HEK293 (cell line): ENCODE measurements around the gene ELFN1.

Experiments
- CTCF ChIA-PET: fragments of 350-600 bp; formaldehyde crosslinking; extraction: SDS; loops from one replicate; lab custom pipeline; 2021; ENCODE audit warnings: antibody characterized with exemption; lab: Yijun Ruan, JAX
- POLR2A ChIA-PET: fragments of 300-600 bp; formaldehyde crosslinking; extraction: SDS; loops from one replicate; lab custom pipeline; 2020; ENCODE audit warnings: antibody characterized with exemption, inconsistent platforms; lab: Yijun Ruan, JAX
- H3K27ac ChIP-seq: fragments of 200-500 bp; sonication (Bioruptor generic); 2 replicates; pipeline ENCODE4 v1.5.1; 2014; ENCODE audit warnings: low read depth, low read length, control low read depth, inconsistent platforms; ENCODE audit errors: extremely low read depth
- H3K36me3 ChIP-seq, 2 experiments: fragments of 200-500 bp in 1 of 2; sonication (Bioruptor generic) in 1 of 2; 1 replicate in 1 of 2; 2 replicates in 1 of 2; pipeline ENCODE4 v1.5.1; 2014 to 2017; ENCODE audit warnings: inconsistent platforms in 2 of 2, low read length in 2 of 2; ENCODE audit not compliant: control insufficient read depth in 2 of 2, insufficient read depth in 1 of 2
- H3K4me1 ChIP-seq: fragments of 200-500 bp; sonication (Bioruptor generic); 2 replicates; pipeline ENCODE4 v1.5.1; 2014; ENCODE audit warnings: mild to moderate bottlenecking, low read length, inconsistent platforms; ENCODE audit not compliant: control insufficient read depth, insufficient read depth
- H3K4me3 ChIP-seq: 2 replicates; pipeline ENCODE4 v1.5.1; 2011; ENCODE audit warnings: low read depth, mild to moderate bottlenecking, control low read depth, low read length, moderate library complexity
- H3K9me3 ChIP-seq: fragments of 200-500 bp; sonication (Bioruptor generic); 2 replicates; pipeline ENCODE4 v1.5.1; 2014; ENCODE audit warnings: low read depth, low read length, inconsistent platforms; ENCODE audit not compliant: control insufficient read depth, insufficient read depth
- BCL11B ChIP-seq: fragments of 450-650 bp; formaldehyde crosslinking; IDR thresholded peaks from 2 replicates; pipeline ENCODE4 v1.5.1; 2016; ENCODE audit warnings: low read depth, missing biosample characterization, missing genetic modification characterization
- FEZF1 ChIP-seq: fragments of 450-650 bp; formaldehyde crosslinking; IDR thresholded peaks from 2 replicates; pipeline ENCODE4 v1.5.1; 2016; ENCODE audit warnings: missing biosample characterization, missing genetic modification characterization
- GLI2 ChIP-seq: fragments of 450-650 bp; formaldehyde crosslinking; IDR thresholded peaks from 2 replicates; pipeline ENCODE4; 2017; ENCODE audit warnings: missing biosample characterization, missing genetic modification characterization, low read depth, borderline replicate concordance
- PRDM4 ChIP-seq: fragments of 450-650 bp; formaldehyde crosslinking; IDR thresholded peaks from 2 replicates; pipeline ENCODE4 v1.5.1; 2017; ENCODE audit warnings: missing biosample characterization, missing genetic modification characterization
- TSHZ1 ChIP-seq: fragments of 450-650 bp; formaldehyde crosslinking; IDR thresholded peaks from 2 replicates; pipeline ENCODE4 v1.5.1; 2016; ENCODE audit warnings: missing biosample characterization, missing genetic modification characterization, borderline replicate concordance
- ZNF18 ChIP-seq: fragments of 450-650 bp; formaldehyde crosslinking; IDR thresholded peaks from 2 replicates; pipeline ENCODE4 v1.5.1; 2016; ENCODE audit warnings: missing biosample characterization, missing genetic modification characterization
- ZNF184 ChIP-seq: fragments of 450-650 bp; IDR thresholded peaks from 2 replicates; pipeline ENCODE4 v1.5.1; 2018; ENCODE audit warnings: missing biosample characterization, mild to moderate bottlenecking, missing genetic modification characterization
- ZNF239 ChIP-seq: fragments of 450-650 bp; formaldehyde crosslinking; IDR thresholded peaks from 2 replicates; pipeline ENCODE4 v1.5.1; 2016; ENCODE audit warnings: missing biosample characterization, missing genetic modification characterization
- ZNF292 ChIP-seq: fragments of 450-650 bp; formaldehyde crosslinking; IDR thresholded peaks from 2 replicates; pipeline ENCODE4 v1.5.1; 2016; ENCODE audit warnings: low read depth, missing biosample characterization, missing genetic modification characterization, borderline replicate concordance
- ZNF350 ChIP-seq: fragments of 450-650 bp; formaldehyde crosslinking; IDR thresholded peaks from 2 replicates; pipeline ENCODE4 v1.5.0; 2017; ENCODE audit warnings: missing biosample characterization, mild to moderate bottlenecking, missing genetic modification characterization
- ZNF423 ChIP-seq: fragments of 450-650 bp; formaldehyde crosslinking; IDR thresholded peaks from 2 replicates; pipeline ENCODE4 v1.5.1; 2016; ENCODE audit warnings: missing biosample characterization, missing genetic modification characterization
- ZNF433 ChIP-seq: fragments of 450-650 bp; formaldehyde crosslinking; IDR thresholded peaks from 2 replicates; pipeline ENCODE4 v1.5.1; 2016; ENCODE audit warnings: missing biosample characterization, missing genetic modification characterization, low read depth
- ZNF549 ChIP-seq: fragments of 450-650 bp; IDR thresholded peaks from 2 replicates; pipeline ENCODE4 v1.5.1; 2018; ENCODE audit warnings: missing biosample characterization, missing genetic modification characterization, mild to moderate bottlenecking, inconsistent platforms, moderate library complexity
- ZNF626 ChIP-seq: fragments of 450-650 bp; sonication (Bioruptor Pico); formaldehyde crosslinking; IDR thresholded peaks from 2 replicates; pipeline ENCODE4 v1.5.1; 2018; ENCODE audit warnings: missing biosample characterization, missing genetic modification characterization, inconsistent platforms
- ZNF654 ChIP-seq: fragments of 450-650 bp; formaldehyde crosslinking; IDR thresholded peaks from 2 replicates; pipeline ENCODE4 v1.5.1; 2016; ENCODE audit warnings: low read depth, missing biosample characterization, missing genetic modification characterization
- ZNF658 ChIP-seq: fragments of 450-650 bp; formaldehyde crosslinking; IDR thresholded peaks from 2 replicates; pipeline ENCODE4; 2016; ENCODE audit warnings: missing biosample characterization, missing genetic modification characterization
- ZNF664 ChIP-seq: fragments of 450-650 bp; formaldehyde crosslinking; IDR thresholded peaks from 2 replicates; pipeline ENCODE4 v1.5.1; 2016; ENCODE audit warnings: missing biosample characterization, missing genetic modification characterization
- ZNF707 ChIP-seq: fragments of 450-650 bp; formaldehyde crosslinking; IDR thresholded peaks from 2 replicates; pipeline ENCODE4 v1.5.1; 2016; ENCODE audit warnings: missing biosample characterization, missing genetic modification characterization
- ZNF843 ChIP-seq: fragments of 450-650 bp; formaldehyde crosslinking; IDR thresholded peaks from 2 replicates; pipeline ENCODE4 v1.5.1; 2016; ENCODE audit warnings: missing biosample characterization, missing genetic modification characterization
- ZSCAN23 ChIP-seq: fragments of 450-650 bp; formaldehyde crosslinking; IDR thresholded peaks from 2 replicates; pipeline ENCODE4 v1.5.1; 2016; ENCODE audit warnings: missing biosample characterization, missing genetic modification characterization
- ZSCAN30 ChIP-seq: fragments of 450-650 bp; IDR thresholded peaks from 2 replicates; pipeline ENCODE4 v1.5.1; 2018; ENCODE audit warnings: missing biosample characterization, mild to moderate bottlenecking, missing genetic modification characterization, moderate library complexity
- ZXDB ChIP-seq: fragments of 450-650 bp; formaldehyde crosslinking; IDR thresholded peaks from 2 replicates; pipeline ENCODE4 v1.5.1; 2016; ENCODE audit warnings: missing biosample characterization, missing genetic modification characterization

Gene ELFN1

GRCh38 chr7:1742555-1743303 lies 72.7 kb downstream of the ELFN1 start (continued):
- TF ChIP-seq PRDM4 (tag by site-specific recombination) (peak; percentile 29; the same call in 1 of the 2 replicates), ZNF626 (no peak), ZNF423 (tag by site-specific recombination) (peak; percentile 96), ZNF664 (tag by site-specific recombination) (peak; percentile 44; the same call in 1 of the 2 replicates), FEZF1 (tag by site-specific recombination) (peak; percentile 46; the same call in 1 of the 2 replicates), ZSCAN30 (0 out of 2 replicates have a peak, but pooled peaks have one; percentile 13), ZNF843 (tag by site-specific recombination) (peak; percentile 80)

- Histone ChIP-seq H3K4me3 (no peak overlapping the region), H3K4me1 (peaks cover 2% of the 10 kb centered on the region; the same call in 1 of the 2 replicates), H3K36me3 (no peaks in the 10 kb centered on the region), H3K9me3 (no peaks in the 10 kb centered on the region), H3K27ac (no peak overlapping the region; the same call in 1 of the 2 replicates)
- CTCF ChIA-PET = no interaction called here
- POLR2A ChIA-PET = no interaction called here
- no peak for TF ChIP-seq ZNF654 (tag by site-specific recombination)
- TF ChIP-seq ZNF707 = no peak
- TF ChIP-seq ZXDB (tag by site-specific recombination) = no peak
- no peak for TF ChIP-seq GLI2 (tag by site-specific recombination)
- no peak for TF ChIP-seq TSHZ1 (tag by site-specific recombination)
- no peak for TF ChIP-seq ZNF350
- no peak for TF ChIP-seq ZNF549 (tag by site-specific recombination)
- no peak for TF ChIP-seq ZNF184
- TF ChIP-seq ZNF292 (tag by site-specific recombination) = no peak
- TF ChIP-seq ZSCAN23 (tag by site-specific recombination) = no peak
- TF ChIP-seq ZNF658 = no peak
- no peak for TF ChIP-seq BCL11B (tag by site-specific recombination)
- no peak for TF ChIP-seq ZNF18
- TF ChIP-seq ZNF433 (tag by site-specific recombination) = no peak
- no peak for TF ChIP-seq ZNF239
Measured at GRCh38 chr7:1743481-1744230, 73.6 kb downstream of the ELFN1 start.
